CD4-positive, alpha-beta T cell treated with Interleukin-1 beta for 1 hour (primary cell): ENCODE measurements around the gene NRN1L.
"Not testable (repeated sequence)": the region's sequence is repeated elsewhere in the genome, so short reads cannot be mapped to it uniquely, and the experiment has no call there.

ENCODE experiments used
- DNase-seq, 2 donors: peaks; one replicate each; pipeline ENCODE4 v3.0.0-alpha.2; 2020 to 2022

NRN1L gene

DNA sequence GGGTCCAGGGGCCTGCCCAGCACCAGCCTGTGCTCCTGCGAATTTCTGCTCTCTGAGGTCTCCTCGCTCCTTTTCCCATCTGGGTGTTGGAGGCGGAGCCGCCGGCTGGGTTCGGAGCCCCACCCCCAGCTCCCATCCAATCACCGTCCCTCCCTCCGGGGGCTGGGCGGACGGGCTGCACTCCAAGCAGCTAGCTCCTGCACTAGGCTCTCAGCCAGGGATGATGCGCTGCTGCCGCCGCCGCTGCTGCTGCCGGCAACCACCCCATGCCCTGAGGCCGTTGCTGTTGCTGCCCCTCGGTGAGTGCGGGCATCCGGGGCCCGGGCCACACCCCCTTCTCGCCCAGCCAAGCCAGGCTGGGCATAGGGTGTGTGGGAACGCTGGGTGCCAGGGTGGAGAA lies at the start of gene NRN1L:
TSS of gene NRN1L (plus strand) at position 202 of the 400 bp plus-strand sequence. CDS start at position 221, 19 bp downstream.
- DNase-seq: no peak

DNA sequence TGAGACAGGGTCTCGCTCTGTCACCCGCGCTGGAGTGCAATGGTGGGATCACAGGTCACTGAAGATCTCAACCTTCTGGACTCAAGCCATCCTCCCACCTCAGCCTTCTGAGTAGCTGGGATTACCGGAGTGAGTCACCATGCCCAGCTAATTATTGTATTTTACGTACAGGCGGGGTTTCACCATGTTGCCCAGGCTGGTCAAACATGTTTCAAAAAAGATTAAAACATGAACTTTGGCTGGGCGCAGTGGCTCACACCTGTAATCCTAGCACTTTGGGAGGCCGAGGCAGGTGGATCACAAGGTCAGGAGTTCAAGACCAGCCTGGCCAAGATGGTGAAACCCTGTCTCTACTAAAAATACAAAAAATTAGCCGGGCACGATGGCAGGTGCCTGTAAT lies 47.5 kb upstream of the NRN1L start:
- not testable (repeated sequence) for DNase-seq

DNA sequence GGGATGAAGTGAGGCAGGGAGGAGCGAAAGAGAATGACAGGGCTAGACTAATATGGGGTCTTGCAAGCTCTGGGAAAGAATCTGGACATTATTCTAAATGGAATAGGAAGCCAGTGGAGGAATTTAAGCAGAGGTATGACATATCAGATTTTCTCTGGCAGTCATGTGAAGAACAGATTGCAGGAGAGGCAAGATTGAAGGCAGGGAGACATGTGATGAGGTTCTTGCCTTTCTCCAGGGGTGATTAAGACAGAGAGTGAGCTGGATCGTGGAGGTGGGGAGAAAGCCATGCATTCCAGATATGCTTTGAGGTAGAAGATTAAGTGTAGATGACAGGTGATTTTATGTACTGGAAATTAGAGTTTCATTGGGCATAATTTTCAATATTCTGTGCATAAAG lies 46.9 kb upstream of the NRN1L start:
- DNase-seq: no peak

DNA sequence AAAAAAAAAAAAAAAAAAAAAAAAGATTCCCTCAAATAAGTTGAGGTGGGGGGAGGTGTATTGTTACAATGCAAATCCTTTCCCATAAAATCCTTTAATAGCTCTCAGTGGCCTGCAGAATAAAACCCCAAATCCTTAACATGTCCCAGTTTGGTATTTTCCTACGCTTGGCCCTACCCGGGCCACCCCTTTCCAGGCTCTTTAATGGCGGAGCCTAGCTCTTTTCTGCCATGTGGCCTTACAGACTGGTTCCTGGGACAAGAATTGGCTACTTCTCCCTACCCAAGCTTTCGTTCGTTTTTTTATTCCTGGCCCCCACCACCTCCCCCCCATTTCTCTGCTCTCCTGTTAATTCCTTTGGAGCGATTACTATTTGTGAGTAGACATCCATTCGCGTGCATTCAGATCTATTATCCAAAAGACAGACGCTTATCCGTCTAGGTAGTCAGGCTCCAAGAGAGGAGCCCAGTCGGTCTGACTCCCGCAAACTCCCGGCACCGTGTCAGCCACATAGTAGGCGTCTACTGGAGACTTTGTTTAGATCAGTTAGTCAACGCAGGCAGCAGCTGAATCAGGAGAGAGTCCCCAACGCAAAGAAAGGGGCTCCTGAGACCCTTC lies 43.4 kb upstream of the NRN1L start:
- no peak for DNase-seq

DNA sequence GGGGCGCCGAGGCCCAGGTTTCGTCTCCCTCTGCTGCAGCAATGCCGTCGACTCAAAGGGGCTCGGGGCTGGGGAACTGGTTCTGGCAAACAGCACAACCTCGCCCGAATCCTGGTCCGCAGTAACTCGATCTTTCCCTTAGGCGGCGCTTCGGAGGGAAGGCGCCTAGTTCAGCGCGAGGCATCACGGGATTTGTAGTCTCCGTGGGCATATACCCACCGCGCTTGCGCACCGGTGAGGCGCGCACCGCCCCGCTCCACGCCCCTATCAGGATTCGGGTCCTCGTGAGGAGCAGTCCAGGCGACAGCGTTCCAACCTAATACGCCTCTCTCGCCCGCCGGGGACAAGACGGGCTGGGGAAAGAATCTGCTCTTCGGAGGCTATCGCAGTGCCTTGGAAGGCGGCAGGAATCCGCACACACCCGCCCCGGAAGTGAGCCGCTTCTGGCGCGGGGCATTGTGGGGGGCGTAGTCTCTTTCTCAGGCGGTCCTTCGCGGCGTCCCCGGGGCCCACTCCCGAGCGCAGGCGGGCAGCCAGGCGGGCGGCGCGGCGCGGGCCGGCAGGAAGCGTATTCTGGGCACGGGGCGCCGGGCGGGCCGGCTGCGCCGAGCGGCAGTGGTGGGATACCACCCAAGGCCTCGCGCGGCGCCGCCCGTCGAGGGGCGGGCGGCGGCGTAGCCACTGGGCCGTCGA lies 42.7 kb upstream of the NRN1L start, which contains the start of gene THAP11:
TSS of gene THAP11 (plus strand) at position 505 of the 693 bp plus-strand sequence. CDS start 235 bp downstream, outside the sequence.
- DNase-seq: peak; percentile 92 to 95

DNA sequence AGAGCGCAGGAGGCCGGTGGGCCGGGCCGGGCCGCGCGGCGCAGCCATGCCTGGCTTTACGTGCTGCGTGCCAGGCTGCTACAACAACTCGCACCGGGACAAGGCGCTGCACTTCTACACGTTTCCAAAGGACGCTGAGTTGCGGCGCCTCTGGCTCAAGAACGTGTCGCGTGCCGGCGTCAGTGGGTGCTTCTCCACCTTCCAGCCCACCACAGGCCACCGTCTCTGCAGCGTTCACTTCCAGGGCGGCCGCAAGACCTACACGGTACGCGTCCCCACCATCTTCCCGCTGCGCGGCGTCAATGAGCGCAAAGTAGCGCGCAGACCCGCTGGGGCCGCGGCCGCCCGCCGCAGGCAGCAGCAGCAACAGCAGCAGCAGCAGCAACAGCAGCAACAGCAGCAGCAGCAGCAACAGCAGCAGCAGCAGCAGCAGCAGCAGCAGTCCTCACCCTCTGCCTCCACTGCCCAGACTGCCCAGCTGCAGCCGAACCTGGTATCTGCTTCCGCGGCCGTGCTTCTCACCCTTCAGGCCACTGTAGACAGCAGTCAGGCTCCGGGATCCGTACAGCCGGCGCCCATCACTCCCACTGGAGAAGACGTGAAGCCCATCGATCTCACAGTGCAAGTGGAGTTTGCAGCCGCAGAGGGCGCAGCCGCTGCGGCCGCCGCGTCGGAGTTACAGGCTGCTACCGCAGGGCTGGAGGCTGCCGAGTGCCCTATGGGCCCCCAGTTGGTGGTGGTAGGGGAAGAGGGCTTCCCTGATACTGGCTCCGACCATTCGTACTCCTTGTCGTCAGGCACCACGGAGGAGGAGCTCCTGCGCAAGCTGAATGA lies 42.0 kb upstream of the NRN1L start:
- DNase-seq: peak; percentile 59 to 66

DNA sequence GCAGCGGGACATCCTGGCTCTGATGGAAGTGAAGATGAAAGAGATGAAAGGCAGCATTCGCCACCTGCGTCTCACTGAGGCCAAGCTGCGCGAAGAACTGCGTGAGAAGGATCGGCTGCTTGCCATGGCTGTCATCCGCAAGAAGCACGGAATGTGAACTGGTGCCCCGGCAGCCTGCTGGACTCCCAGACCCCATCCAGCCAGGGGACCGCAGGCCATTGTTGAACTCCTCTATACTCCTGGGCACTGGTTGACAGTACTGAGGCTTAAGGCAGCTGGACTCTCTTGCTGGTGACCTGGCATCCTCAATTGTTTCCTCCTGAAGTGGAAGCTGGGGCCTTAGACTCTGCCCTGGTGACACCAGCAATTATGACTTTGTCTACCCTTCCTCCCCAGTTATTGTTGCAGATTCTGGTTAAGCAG lies 41.3 kb upstream of the NRN1L start:
- no peak for DNase-seq

DNA sequence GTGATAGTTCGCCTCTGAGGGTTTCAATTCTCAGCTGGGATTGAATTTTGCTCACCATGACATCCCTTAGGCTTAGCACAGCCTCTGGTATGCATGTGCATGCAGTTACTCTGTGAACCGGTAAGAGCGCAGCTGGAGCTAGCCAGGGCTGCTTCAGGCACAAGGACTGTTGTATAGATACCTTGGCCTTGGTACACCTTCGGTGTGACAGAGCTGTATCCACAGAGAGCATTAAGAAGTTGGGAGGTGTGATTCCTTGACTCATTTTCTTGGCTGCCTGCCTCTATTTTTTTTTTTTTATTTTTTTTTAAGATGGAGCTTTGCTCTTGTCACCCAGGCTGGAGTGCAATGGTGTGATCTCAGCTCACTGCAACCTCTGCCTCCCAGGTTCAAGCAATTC lies 40.2 kb upstream of the NRN1L start:
- DNase-seq: no peak

DNA sequence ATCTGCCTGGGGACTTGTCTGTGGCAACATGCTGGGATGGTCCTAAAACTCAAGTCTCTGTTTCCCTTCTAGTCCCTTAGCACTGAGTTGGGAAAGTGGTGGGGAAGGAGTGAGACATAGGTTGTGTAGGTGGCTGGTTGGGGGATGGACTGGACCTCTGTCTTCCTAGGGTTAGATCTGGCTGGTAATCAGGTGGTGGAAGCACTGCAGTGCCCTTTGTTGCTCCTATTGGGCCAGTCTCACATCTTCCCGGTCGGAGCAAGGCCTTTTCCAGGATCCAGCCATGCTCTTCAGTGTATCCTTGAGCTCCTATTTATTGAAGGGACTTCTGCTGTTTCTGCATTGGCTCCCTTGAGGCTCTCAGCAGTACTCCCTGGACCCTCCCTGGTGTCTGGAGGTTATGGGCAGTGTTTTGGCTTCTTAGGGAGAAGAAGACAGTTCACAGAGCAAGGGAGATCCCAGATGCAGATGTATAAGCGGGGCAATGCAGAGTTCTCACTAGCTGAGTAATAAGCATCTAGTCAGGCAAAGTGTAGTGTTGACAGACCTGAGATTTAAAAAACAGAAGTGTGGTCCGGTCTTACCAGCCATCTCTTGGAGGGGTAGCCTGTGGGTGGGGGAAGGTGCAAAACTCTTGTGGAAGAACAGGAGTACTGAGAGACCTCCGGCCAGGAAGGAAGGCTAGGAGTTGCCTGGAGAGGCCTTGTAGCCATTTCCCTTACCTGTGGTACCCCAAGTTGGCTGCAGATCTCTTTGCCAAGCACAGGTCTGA lies 39.2 kb upstream of the NRN1L start:
- DNase-seq: no peak

DNA sequence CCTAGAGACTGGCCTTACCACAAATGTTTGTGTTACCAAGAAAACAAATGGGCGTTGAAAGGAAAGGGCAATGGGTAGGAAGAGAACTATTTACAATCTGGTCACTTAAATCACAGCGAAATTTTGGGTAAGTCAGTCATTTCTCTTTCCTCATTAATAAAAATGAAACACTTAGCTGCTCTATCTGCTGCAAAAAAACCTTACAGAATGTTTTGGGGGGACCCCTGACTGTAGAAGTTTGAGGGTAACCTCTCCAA lies 38.7 kb upstream of the NRN1L start:
- no peak for DNase-seq

DNA sequence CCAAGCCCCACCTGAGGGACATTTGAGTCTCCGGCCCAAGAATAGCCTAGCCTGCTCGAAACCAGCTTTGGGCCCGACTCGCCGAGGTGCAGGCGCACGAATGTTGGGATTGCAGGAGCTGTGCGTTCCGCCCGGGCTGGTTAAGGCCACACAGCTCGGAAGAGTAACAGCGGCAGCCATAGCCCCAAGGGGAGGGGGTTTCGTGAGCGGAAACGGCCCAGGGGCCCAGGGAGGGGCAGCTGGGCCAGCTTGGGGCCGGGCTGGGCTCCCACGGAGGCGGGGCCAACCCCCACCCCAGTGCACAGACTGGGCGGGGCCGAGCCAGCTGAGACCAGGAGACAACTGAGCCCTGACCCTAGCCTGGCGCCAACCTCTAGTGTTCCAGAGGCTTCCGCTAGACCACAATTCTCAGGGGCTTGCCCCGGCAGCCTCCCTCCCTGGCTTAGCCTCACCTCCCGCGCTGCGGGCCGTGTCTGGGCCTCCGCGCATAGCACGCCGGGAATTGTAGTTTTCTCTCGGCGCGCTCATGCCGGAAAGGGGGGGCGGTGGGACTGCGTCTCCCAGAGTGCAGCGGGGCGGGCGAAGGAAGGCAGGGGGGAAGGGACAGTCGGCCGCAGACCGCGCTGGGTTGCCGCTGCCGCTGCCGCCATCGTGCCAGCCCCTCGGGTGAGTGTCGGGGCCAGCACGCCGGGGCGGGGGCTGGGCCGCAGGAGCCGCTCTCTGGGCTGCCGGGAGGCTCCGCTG lies 38.2 kb upstream of the NRN1L start, which contains the start of gene NUTF2:
TSS of gene NUTF2 (plus strand) at position 614 of the 744 bp plus-strand sequence. CDS start 18,198 bp downstream, outside the sequence.
- DNase-seq: peak; percentile 94 to 96

DNA sequence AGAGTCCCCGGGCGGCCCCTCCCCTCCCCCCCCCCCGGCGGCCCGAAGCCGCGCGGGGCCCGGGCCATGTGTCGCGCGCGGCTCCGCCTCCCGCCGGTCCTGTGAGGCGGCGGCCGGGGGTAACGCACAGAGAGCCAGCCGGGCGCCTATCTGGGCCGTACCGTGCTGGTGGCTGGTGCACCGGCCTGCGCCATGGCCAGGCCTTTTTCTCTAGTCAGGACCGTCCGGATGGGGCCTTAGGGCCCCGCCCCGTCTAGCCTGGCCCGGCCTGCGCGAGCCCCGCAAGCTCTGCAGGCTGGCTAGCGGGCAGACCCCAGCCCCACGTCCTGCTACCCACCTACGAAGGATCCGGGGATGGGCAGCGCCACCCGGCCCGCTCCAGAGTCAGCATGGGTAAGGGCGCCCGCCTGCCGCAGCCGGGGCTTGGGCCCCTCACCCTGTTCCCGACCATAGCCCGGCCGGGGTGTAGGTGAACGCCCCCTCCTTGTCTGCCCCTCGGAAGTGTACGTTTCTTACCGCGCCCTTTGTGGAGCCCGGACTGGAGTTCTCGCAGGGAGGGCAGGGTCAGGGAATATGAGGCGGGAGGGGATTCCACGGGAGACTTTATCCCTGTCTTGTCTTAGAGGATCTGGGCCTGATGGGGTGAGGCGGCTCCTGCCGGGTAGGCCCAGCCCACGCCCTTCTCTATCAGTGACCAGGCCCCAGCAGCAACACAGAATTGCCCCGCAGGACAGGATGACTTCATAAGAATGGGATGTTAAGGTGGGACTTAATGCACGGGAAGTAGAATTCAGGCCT lies 37.4 kb upstream of the NRN1L start, which contains the start of gene CENPT:
TSS of gene CENPT (minus strand) at position 630 of the 798 bp plus-strand sequence. CDS start 13,834 bp downstream, outside the sequence.
- DNase-seq: no peak

DNA sequence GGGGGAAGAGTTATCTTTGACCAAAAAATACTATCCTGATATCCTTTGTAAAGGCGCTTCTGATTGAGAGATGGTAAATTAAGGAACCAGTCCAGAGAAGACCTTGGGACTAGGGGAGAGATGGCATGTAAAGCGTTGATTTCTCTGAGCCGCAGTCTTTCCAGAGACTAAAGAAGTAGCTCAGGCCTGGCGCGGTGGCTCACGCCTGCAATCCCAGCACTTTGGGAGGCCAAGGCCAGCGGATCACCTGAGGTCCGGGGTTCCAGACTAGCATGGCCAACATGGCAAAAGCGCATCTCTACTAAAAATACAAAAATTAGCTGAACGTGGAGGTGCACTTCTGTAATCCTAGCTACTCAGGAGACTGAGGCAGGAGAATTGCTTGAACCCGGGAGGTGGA lies 36.6 kb upstream of the NRN1L start:
- no peak for DNase-seq

DNA sequence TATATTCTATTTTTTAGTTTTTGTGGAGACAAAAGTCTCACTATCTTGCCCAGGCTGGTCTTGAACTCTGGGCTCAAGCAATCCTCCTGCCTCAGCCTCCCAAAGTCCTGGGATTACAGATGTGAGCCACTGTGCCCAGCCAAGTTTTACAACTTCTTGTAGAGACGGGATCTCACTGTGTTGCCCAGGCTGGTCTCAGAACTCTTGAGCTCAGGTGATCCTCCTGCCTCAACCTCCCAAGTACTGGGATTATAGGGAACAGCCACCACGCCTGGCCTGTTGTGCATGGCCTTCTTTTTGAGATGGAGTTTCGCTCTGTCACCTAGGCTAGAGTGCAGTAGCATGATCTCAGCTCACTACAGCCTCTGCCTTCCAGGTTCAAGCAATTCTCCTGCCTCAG lies 31.0 kb upstream of the NRN1L start:
- no peak for DNase-seq

DNA sequence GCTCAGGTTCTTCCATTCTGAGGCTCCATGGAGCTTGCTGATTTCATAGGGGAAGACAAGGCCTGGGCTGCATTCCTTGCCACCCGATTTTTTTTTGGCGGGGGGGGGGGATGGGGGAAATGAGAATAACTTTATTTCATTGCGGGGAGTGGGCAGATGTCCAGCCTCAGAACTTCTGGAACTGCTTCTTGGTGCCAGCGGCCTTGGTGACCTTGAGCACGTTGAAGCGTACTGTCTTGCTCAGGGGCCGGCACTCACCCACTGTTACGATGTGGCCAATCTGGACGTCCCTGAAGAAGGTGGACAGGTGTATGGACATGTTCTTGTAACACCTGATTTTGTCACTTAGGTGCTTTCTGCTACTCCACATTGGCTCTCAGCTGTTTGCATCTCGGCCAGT lies 28.9 kb upstream of the NRN1L start:
- no peak for DNase-seq

DNA sequence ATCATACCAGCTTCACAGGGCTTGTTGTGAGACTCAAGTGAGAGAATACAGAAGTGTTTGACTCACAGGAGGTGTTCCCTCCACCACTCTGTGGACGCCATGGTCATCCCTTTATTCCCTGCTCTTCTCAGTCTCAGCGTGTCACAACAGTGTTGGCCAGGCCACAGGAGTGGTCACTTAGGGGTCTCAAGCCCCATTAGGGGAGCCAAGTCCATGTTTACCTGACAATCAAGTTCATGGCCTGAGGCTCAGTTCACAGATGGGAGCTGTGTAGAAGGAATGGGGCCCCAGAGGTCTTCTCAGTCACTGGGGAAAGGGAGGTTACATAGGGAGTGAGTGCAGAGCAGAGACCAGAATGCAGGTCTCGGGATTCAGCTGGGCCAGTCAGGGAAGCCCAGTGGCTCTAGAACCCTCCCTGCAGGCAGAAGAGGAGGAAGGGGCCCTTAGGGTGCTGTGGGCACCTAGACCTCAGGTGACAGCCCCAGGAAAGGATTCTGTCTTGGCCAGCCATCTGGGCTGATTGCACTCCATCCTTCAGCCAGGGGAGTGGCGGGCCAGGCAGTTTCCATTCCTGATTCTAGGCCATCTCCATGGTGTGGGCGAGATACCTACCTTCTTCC lies 27.6 kb upstream of the NRN1L start:
- DNase-seq: no peak

DNA sequence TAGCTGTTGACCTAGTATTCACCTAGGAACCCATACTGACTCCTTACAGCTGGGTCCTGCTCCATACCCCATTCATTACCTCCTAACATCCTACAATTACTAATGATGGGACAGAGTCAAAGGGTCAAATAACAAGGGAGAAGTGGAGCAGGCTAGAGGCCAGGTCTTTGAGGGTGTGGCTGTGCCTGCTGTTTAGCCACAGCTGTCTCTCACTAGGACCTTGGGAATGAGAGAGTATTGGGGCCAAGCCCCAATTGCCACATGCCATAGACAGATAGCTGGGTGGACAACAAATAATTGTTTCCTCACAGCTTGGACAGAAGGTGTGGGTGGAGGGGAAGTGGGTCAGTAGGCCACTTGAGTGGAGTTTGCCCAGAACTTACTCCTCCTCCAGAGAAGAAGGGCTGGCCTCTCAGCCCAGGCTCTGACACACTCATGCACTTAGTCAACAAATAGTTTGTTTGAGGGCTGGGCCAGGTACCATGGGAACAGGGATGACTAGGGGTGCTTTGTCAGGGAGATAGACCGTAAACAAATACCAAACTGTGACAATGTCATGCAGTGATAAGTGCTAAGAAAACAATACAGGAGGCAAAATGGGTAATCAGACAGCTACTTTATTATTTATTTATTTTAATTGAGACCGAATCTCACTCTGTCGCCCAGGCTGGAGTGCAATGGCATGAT lies 27.0 kb upstream of the NRN1L start:
- DNase-seq: peak; percentile 42 to 57

DNA sequence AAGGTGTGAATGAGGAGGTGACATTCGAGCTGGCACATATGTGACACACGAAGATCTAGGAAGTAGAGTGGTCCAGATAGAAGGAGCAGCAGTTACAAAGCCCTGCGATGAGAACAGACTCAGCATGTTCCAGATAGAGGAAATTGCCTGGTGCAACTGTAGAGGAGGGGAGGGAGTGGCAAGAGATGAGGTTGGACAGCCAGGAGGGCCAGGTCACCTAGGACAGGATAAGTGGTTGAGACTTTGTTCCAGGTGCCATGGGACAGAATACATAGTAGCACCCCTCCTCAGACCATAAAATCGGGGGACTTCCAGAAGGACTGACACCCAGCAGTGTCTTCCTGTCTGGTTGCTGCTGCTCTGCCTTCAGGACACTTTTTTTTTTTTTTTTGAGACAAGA lies 26.2 kb upstream of the NRN1L start:
- DNase-seq: no peak

DNA sequence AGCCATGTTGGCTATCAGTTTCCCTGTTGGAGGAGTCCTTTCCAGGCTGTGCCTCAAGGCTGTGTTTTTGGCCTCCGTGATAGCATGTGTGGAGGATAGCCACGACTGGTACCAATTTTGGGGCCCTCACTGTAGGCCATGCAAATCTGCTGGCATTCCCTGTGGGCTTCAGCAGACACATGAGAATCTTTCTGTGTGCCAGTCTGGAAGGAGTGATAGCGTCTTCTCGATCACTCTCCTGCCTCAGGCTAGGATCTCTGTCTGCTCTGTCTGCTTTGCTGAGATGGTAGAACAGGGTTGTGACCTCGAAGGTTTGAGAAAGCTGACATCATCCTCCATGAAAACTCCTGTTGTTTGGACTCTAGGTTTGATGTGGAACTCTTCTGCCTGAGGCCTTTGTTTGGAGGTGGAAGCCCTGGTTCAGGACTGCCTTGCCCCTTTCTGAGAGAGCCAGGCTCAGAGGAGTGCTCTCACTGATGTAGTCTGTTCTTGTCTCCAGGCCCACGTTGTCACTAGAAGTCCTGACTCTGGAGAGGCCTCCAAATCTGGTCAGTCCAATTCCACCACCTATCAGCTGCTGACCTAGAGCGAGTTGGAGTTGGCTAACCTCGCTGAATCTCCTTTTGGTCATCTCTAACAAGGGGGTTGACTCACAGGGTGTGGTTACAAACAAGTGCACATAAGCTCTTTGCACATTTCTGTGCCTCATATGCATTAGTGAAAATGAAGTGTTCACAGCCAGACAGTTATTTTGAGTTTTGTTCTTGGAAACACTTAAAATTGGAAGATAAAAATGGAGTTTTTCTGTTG lies 23.9 kb upstream of the NRN1L start:
- DNase-seq: no peak
